Measurements from ENCODE around the gene LY9. TPM values are rescaled to one million over a fixed set of nuclear protein-coding genes. Genes with fewer than 3 reads are reported as not detected.
"Not testable (repeated sequence)": the region's sequence is repeated elsewhere in the genome, so short reads cannot be mapped to it uniquely, and the experiment has no call there.

LY9 gene
- total and polyA plus RNA-seq, 9 donors: 0.15 to 2.9 (median 0.45) TPM; not detected in 2

DNA sequence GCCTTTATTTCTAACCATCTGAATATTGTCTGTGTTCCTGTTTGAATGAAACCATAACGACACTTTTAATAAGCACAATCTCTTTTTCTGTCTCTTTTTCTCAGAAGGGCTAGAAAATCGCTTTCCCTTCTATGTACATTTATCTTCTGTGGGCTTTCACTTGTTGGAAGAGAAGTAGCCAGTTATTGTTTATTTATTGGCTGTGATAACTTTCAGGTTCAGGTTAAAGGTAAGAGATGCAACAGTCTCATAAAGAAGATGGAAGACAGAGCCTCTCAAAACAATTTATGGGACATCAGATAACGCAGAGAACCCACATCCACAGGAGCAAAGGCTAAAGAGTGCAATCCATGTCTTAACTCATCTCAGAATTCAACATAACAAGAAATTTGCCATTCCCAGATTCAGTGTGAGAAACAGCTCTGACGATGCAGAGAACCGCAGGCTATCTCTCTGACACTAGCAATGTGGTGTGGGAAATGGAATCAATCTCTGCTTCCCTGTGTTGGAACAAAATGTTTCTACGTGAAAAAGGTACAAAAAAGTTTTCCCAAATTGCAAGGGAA is 70.8 kb downstream of the LY9 start:
- no peak for TF ChIP-seq EP300 (IDR thresholded peaks at IDR 0.05)
- no peak for TF ChIP-seq POLR2A (IDR thresholded peaks at IDR 0.05)
- TF ChIP-seq, protein P1, sequence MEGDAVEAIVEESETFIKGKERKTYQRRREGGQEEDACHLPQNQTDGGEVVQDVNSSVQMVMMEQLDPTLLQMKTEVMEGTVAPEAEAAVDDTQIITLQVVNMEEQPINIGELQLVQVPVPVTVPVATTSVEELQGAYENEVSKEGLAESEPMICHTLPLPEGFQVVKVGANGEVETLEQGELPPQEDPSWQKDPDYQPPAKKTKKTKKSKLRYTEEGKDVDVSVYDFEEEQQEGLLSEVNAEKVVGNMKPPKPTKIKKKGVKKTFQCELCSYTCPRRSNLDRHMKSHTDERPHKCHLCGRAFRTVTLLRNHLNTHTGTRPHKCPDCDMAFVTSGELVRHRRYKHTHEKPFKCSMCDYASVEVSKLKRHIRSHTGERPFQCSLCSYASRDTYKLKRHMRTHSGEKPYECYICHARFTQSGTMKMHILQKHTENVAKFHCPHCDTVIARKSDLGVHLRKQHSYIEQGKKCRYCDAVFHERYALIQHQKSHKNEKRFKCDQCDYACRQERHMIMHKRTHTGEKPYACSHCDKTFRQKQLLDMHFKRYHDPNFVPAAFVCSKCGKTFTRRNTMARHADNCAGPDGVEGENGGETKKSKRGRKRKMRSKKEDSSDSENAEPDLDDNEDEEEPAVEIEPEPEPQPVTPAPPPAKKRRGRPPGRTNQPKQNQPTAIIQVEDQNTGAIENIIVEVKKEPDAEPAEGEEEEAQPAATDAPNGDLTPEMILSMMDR (IDR thresholded peaks at IDR 0.05): no peak
- H3K9me3 ChIP-seq: no peaks in the 10 kb centered on the region
- H3K27me3 ChIP-seq: no peaks in the 10 kb centered on the region
- no peak for DNase-seq
- H3K36me3 ChIP-seq: no peaks in the 10 kb centered on the region
- peaks cover 9% of the 10 kb centered on the region for H3K4me1 ChIP-seq (ENCODE audit: insufficient read depth)
- no peak overlapping the region for H3K4me3 ChIP-seq
- H3K27ac ChIP-seq: no peak overlapping the region
- 44 to 76% (median 73%) methylated on average over 6 of the region's 6 CpGs for WGBS, 3 donors
- intact Hi-C loops (cut with DNase I): no loop called here

DNA sequence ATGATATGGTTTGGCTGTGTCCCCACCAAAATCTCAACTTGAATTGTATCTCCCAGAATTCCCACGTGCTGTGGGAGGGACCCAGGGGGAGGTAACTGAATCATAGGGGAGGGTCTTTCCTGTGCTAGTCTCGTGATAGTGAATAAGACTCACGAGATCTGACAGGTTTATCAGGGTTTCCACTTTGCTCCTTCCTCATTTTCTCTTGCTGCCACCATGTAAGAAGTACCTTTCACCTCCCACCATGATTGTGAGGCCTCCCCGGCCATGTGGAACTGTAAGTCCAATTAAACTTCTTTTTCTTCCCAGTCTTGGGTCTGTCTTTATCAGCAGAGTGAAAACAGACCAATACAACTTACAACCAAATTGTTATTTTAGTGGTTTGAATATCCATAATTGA is 71.7 kb downstream of the LY9 start:
- H3K4me3 ChIP-seq; intact Hi-C loops (cut with DNase I); H3K9me3 ChIP-seq; DNase-seq; H3K36me3 ChIP-seq; H3K27me3 ChIP-seq; H3K4me1 ChIP-seq (ENCODE audit: insufficient read depth); H3K27ac ChIP-seq: not testable (repeated sequence)
- 61 to 81% (median 72%) methylated on average over 4 of the region's 4 CpGs for WGBS, 3 donors

DNA sequence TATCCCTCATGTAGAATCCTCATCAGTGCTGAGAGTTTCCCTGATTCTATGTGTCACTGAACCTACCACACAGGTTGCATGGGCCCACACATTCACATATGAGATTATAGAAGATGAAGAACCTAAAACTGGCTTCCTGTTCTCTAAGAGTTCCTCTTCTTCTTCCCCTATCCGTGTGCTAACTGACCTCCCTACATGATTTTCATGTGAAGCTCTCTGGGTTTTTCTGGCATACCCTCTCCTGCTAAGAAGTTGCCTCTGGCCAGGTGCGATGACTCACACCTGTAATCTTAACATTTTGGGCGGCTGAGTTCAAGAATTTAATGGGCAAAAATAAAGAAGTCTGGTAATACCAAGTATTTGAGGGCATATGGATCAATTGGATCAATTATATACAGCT is 72.2 kb downstream of the LY9 start:
- H3K27me3 ChIP-seq: no peaks in the 10 kb centered on the region
- no peak for TF ChIP-seq POLR2A (IDR thresholded peaks at IDR 0.05)
- TF ChIP-seq, protein P1 (IDR thresholded peaks at IDR 0.05): no peak
- H3K9me3 ChIP-seq: no peaks in the 10 kb centered on the region
- no peak overlapping the region for H3K27ac ChIP-seq
- H3K4me1 ChIP-seq (ENCODE audit: insufficient read depth): peaks cover 9% of the 10 kb centered on the region
- no peak overlapping the region for H3K4me3 ChIP-seq
- no peaks in the 10 kb centered on the region for H3K36me3 ChIP-seq
- intact Hi-C loops (cut with DNase I): no loop called here
- 72 to 80% (median 76%) methylated on average over 3 of the region's 3 CpGs for WGBS, 3 donors
- DNase-seq: no peak

DNA sequence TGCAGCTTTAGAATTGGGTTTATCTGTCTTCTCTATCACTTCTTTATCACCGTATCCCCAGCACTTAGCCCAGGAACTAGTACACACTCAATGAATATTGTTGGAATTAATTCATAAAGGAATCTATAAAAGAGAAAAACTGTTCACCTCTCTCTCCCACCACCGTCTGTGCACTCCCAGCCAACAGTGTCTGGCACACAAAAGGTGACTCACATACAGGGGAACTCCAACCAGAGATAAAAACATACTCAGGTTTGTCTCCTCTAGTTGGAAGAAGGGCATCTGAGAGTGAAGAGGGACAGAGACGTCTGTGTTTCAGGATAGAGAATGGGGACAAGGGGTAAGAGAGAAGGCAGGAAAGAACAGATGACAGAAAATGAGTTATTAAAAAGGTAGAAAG is 79.0 kb downstream of the LY9 start:
- WGBS, 3 donors: 76 to 78% (median 77%) methylated on average over 3 of the region's 3 CpGs
- no peak for DNase-seq
- intact Hi-C loops (cut with DNase I): no loop called here
- Histone ChIP-seq H3K9me3 (no peaks in the 10 kb centered on the region), H3K4me3 (no peak overlapping the region), H3K4me1 (ENCODE audit: insufficient read depth) (peaks cover 5% of the 10 kb centered on the region), H3K36me3 (no peaks in the 10 kb centered on the region), H3K27me3 (no peaks in the 10 kb centered on the region), H3K27ac (no peak overlapping the region)
- TF ChIP-seq POLR2A (IDR thresholded peaks at IDR 0.05) (no peak), EP300 (IDR thresholded peaks at IDR 0.05) (no peak)
- TF ChIP-seq, protein P1 (IDR thresholded peaks at IDR 0.05): no peak

DNA sequence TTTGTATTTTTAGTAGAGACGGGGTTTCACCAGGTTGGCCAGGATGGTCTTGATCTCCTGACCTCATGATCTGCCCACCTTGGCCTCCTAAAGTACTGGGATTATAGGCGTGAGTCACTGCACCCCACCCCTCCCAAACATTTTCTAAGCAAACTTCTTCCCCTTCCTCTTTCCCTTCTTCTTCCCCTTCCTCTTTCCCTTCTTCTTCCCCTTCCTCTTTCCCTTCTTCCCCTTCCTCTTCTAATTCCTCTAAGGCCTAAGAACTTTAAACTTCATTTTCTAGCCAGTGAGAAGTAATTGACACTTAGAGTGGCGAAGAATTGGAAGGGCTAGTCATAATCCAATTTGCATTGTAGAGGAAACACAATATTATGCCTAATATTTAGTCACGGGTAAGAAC is 79.6 kb downstream of the LY9 start:
- H3K4me3 ChIP-seq; H3K9me3 ChIP-seq; DNase-seq; H3K27ac ChIP-seq; H3K4me1 ChIP-seq (ENCODE audit: insufficient read depth); H3K27me3 ChIP-seq; H3K36me3 ChIP-seq; intact Hi-C loops (cut with DNase I): not testable (repeated sequence)
- WGBS, 3 donors: 72 to 98% (median 83%) methylated on average over 4 of the region's 4 CpGs

Measured in ovary (tissue), 9 donors.